ENCODE measurements around the gene EEIG1.
"Not testable (repeated sequence)": the region's sequence is repeated elsewhere in the genome, so short reads cannot be mapped to it uniquely, and the experiment has no call there.

EEIG1 gene

DNA sequence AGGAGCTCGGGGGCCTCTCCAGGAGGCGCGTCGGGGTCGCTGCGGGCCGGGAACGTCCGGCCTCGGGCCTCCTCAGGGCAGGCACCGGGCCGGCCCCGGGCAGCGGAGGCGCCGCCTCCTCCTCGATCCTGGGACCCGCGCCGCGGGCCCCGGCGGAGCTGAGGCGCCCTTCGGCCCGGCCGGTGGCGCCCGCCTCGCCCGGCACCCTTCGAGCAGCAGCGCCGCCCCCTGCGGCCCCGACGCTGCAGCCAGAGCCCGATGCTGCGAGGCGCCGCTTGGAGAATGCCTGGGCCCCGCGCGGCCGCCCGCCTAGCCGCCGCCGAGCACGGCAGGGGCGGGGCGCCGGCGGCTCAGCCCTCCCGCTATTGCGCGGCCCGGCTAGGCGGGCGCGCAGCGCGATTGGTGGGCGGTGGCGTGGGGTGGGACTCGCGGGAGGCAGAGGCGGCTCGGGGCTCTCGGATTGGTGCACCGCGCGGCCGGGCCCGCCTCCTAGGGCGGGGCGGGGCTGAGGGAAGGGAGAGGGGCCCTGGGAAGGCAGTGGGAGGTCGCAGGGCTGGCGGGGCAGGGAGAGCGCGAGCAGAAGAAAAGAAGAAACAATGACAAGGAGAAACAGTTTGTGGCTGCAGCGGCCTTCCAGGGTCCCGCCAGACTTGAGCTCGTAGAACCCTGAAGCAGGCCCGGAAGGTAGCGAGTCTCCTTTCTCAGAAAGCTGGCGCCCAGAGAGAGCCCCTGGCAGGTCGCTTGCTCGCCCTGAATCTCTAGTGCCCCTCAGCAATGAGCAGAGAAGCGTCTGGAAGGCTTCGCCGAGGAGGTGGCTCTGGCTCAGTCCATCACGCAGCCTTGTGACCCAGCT lies at the start of gene EEIG1:
Gene EEIG1 (minus strand): TSS at position 284 of the 853 bp plus-strand sequence. CDS start 852 bp downstream, outside the sequence.
- DNase-seq (ENCODE audit: low read depth in 2 of 2), result peak; percentile 92

DNA sequence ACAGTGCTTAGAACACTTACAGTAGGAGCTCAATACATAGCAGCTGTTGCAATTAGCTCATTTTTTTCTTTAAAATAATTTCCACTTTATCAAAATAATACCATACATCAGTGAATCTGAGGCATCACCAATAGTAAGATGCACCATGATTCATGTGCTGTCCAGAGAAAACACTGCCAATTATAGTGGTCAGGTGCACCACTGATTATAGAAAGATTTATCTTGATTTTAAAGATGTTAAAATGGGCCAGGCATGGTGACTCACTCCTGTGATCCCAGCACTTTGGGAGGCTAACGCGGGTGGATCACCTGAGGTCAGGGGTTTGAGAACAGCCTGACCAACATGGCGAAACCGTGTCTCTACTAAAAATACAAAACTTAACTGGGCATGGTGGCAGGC lies 46.9 kb upstream of the EEIG1 start:
- DNase-seq (ENCODE audit: low read depth in 2 of 2), result no peak

DNA sequence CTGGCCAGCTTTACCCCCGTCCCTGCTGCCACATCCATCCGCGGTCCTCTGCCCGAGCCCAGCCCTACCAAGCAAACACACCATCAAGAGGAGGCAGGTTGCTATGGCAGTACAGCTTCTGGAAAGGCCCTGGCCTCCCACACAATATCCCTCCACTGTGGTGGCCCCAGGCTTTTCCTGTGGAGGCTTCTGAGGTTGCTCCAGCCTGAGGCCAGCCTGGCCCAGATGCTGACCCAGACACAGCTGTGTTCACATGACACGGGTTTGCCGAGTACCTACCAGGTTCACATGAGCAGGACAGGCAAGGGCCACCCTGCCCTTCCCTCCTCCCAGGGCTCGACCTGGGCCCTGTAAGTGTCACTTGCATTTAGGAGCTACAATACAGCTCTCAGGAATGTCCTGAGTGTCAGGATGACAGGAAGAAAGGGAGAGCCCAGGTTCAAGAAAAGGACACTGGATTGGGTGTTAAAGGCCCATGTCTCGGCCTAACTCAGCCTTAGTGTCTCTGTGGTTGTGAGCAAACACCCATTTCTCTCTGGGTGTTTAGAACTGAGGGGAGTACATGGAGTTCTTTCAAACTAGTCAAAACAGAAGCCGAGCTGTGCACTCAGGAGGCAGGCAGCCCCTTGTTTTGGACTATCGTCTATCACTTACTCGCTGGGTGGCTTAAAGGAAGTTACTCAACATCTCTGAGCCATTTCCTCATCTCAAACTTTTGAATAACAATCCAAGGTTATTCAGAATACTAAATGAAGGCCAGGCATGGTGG lies 46.2 kb upstream of the EEIG1 start:
- DNase-seq (ENCODE audit: low read depth in 2 of 2), result no peak

DNA sequence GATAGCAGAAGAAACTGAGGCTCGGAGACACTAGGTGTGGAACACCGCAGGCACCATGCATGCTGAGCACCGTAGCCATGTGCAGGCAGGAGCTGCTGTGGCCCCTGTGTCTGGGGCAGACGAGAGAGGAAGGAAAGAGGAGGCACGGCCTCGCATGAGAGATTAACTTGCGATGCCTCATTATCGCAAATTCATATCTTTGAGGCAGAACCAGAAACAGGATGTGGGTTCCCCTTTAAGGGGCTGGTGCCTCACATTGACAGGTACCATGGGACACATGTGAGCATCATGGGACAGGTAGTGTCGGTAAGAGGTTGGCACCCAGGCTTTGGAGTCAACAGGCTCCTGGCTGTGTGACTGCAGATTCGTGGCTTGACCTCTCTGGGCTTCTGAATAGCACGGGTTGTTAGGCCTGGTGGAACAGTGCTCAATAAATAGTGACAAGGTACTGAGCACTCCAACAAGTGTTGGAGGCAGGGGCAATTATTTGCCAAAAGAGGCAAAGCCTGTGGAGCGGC lies 45.5 kb upstream of the EEIG1 start:
- DNase-seq (ENCODE audit: low read depth in 2 of 2), result peak; percentile 46 to 66

DNA sequence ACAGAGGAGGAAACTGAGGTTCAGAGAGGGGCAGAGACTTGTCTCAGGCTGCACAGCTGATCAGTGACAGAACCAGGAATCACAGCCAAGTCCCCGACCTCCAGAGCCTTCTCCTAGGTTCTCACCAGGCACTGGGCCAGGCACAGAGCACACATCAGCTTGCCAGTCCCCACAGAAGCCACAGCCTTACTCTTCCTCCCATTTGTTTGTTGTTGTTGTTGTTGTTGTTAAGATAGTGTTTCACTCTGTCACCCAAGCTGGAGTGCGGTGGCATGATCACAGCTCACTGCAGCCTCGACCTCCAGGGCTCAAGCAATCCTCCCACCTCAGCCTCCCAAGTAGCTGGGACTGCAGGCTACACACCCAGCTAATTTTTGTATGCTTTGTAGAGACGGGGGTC lies 44.9 kb upstream of the EEIG1 start:
- no peak for DNase-seq (ENCODE audit: low read depth in 2 of 2)

DNA sequence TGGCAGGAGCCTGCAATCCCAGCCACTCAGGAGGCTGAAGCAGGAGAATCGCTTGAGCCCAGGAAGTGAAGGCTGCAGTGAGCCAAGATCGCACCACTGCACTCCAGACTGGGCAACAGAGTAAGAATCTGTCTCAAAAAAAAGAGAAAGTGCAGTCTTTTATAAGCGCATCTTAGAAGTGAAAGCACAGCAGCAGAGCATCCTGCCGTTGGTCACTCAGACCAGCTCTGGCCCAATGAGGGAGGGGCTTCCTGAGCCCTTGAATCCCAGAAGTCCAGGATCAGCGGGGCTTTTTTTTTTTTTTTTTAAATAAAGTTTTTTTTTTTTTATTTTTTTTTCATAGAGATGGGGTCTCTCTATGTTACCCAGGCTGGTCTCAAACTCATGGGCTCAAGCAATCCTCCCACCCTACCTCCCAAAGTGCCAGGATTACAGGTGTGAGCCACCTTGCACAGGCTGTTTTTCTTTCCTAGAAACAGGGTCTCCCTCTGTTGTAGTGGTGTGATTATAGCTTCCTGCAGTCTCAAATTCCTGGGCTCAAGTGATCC lies 44.0 kb upstream of the EEIG1 start:
- DNase-seq (ENCODE audit: low read depth in 2 of 2), result no peak

DNA sequence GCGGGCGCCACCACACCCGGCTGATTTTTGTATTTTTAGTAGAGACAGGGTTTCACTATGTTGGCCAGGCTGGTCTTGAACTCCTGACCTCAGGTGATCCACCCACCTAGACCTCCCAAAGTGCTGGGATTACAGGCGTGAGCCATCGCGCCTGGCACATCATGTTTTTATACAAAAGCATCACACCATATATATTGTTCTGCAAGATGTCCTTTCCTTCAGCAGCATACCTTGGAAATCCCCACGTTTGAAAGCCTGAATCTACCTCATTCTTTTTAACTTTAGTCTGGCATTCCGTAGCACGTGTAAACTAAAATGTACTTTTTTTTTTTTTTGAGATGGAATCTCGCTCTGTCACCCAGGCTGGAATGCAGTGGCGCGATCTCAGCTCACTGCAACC lies 42.9 kb upstream of the EEIG1 start:
- not testable (repeated sequence) for DNase-seq (ENCODE audit: low read depth in 2 of 2)

DNA sequence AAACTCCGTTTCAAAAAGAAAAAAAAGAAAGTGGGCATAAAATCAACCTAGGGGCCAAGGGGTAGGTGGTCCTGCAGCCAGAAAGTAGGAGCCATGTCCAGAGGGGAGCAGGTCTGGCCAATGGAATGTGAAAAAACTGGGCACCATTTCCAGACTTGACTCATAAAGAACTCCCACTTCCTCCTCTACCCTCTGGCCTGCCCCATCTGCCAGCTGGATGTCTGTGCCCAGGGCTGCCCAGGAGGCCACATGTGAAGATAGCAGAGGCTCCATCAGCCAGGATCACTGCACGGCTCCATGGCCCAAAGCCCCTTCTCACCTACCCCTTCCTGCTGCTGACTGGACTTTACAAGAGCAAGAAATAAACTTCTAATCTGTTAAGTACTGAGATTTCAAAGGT lies 42.1 kb upstream of the EEIG1 start:
- DNase-seq (ENCODE audit: low read depth in 2 of 2), result no peak

DNA sequence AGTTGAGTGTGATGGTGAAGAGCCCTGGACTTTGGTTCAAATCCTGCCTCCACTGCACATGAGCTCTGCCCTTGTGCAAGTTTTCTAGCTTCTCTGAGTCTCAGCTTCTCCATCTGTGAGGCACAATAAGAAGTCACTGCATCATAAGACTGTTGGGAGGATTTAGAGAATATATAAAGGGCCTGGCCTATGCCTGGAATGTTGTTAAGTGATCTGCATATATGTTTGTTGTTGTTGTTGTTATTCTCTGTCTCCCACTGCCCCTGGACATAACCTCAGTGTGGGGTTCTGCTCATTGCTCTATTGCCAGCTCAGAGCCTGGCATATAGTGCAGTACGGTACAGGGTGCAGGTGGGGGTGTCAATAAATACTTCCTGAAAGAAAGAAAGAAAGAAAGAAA lies 40.3 kb upstream of the EEIG1 start:
- no peak for DNase-seq (ENCODE audit: low read depth in 2 of 2)

DNA sequence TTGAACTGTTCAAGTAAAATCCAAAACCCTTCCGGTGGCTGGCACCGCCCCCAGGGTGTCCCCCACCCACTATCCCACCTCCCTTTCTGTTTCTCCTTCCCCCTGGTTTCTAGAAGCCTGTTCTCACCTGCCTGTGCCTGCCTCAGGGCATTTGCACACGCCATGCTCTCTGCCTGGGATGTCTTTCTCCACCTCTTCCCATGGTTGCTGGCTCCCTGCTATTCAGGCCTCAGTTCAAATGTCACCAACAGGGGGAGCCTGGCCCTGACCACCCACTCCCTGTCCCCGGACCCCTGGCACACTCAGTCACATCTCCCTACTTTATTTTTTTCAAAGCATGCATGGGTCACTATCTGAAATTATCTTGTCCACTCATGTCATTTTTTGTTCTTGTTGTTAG lies 39.9 kb upstream of the EEIG1 start:
- no peak for DNase-seq (ENCODE audit: low read depth in 2 of 2)

DNA sequence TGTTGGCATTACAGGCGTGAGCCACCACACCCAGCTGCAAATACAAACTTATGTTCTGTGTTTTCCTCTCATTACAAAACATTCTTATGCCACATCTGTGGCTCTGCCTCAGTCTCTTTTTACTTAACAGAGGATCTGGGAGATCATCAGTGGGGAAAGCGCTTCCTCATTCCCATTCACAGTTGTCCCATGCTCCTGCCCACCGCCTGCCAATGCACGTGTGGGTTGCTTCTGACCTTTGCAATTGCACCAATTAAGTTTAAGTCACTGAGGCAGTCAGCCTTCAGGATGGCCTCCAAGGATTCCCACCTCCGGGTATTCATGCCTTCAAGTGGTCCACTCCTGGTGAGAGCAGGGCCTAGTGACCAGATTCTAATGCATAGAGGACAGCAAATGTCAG lies 34.9 kb upstream of the EEIG1 start:
- DNase-seq (ENCODE audit: low read depth in 2 of 2), result no peak

DNA sequence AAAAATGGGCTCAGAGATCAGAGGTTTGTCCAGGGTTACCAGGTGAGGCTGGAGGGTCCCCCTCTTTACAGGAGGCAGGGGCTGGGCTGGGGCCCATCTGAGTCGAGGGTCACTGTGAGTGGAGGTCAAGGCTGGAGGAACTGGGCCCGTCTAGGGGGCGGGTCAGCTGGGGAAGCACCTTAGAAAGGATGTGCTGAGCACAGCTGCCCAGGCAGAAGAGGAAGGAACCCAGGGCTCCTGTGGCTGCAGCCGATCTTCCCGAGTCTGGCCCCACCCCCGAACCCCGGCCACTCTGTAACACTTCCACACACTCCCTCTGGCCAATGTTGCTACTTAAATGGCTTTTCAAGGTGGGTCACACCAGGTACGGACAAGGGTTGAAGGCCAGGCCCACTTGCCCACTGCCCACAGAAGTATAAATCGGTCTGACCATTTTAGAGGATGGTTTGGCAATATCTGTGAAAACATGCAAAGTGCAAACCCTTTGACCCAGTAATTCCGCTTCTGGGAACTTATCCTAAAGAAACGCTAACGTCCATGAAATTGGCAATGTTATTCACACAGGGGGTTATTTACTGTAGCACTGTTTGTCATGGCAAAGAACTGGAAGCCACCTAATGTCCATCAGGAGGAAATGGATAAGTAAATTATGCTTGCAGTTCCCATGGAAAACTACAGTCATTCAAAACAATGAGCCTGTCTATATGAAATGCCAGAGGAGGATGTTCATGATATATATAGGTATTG lies 30.5 kb upstream of the EEIG1 start:
- no peak for DNase-seq (ENCODE audit: low read depth in 2 of 2)

DNA sequence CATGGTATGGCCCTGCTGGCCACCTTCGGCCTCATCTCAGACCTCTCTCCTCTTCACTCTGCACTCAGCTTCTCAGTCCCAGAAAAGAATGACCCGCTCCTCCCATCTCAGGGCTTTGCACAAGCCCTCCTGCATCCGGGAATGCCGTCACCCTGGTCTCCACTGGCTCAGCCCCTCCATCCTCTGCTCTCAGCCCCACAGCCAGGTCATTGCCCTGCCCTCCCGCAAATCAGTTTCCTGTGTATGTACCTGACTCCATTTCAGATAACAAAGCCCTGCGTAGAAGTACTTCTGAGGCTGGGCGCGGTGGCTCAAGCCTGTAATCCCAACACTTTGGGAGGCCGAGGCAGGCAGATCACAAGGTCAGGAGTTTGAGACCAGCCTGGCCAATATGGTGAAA lies 28.9 kb upstream of the EEIG1 start:
- DNase-seq (ENCODE audit: low read depth in 2 of 2), result no peak

DNA sequence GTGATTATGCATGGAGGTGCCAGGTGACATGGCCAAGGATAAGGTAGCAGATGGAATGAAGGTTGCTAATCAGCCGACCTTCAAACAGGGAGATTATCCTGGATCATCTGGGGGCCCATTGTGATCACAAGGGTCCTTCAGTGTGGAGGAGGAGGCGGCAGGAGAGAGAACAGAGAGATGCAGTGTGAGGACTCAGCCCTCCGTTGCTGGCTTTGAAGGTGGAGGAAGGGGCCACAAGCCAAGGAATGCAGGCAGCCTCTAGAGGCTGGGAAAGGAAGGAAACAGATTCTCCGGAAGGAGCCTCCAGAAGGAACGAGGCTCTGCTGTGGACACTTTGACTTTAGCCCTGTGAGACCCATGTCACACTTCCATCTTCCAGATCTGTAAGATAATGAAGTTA lies 27.4 kb upstream of the EEIG1 start:
- DNase-seq (ENCODE audit: low read depth in 2 of 2), result no peak

DNA sequence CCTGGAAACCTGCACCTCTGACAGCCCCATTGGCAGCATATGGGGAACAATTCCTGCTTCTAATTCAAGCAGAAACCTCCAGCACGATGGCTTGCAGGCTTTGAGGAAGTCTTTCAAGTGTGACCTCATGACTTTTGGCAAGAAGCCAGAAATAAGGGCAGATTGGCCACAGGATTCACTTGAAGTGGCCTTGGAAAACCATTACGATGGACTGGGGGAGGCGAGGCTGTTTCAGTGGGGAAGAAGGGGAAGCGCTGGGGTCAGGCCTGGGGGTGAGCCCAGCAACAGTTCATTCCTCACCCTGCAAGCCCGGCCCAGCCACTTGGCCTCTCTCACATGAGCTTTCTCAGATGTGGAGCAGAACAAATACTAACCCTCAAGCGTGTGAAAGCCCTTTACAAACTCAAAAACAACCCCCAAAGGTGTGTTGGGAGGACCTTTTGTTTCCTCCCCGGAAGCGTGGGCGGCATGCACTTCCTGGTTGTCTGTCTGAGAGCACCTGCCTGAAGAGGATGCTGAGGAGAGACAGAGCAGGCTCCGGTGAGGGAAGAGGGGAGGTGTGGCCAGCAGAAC lies 26.9 kb upstream of the EEIG1 start:
- peak; percentile 69 to 84 for DNase-seq (ENCODE audit: low read depth in 2 of 2)

DNA sequence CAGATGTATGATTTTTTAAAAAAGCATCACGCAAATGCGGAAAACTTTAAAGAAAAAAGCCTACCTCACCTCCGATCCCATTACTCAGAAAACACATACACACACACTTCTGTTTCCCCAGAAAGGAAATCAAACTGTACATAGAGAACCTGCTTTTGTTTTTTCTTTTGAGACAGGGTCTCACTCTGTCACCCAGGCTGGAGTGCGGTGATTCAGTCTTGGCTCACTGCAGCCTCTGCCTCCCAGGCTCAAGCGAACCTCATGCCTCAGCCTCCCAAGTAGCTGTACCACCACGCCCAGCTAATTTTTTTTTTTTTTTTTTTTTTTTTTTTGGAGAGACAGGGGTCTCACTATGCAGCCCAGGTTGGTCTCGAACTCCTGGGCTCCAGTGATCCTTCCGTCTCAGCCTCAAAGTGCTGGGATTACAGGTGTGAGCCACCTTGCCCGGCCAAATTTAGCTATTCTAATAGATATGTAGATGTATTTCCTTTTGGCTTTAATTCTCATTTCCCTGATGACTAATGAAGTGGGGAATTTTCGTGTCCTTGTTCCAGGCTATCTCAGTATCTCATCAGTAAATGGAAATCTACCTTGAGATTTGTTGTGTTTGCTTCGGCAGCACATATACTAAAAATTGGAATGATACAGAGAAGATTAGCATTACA lies 25.7 kb upstream of the EEIG1 start:
- no peak for DNase-seq (ENCODE audit: low read depth in 2 of 2)

DNA sequence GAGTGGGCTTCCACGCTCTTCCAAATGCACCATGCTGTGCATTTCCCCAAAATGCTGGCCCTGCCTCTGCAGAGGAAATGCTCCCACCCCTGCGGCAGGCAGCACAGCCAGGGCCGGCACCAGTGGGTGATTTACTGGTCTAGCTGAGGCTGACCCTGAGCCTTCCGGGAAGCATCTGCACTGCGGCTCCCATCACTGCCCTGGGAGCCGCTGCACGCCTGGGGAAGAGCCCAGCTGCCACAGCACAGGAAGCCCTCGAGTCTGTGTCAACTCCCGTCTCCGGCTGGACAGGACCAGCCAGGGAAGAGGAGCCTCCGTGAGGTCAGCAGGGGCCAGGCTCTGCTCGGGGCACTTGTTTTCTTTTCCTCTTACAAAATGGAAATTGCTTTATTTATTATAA lies 25.1 kb upstream of the EEIG1 start:
- no peak for DNase-seq (ENCODE audit: low read depth in 2 of 2)

DNA sequence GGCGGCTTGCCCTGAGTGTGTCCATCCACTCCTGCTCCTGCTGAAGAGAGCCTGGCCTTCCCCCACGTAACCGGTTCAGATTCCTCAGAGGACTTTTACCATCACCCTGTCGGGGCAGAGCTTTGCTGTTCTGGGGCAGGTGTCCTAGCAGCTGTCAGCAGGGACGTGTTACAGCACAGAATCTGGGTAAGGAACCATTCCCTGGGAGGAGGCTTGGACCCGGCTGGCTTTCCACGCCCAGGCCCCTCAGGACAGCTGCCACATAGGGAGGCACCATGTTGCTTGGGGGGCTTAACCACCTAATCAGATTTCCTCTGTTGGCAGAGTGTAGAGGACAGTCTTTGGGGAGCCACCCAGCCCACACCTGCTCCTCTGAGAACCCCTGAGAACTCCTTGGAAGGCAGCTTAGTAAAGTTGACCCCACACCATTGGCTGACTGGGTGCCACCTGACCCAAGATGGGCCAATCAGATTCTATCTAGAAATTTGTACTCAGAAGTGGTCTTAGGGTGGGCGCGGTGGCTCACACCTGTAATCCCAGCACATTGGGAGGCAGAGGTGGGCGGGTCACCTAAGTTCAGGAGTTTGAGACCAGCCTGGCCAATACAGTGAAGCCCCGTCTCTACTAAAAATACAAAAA lies 23.3 kb upstream of the EEIG1 start:
- DNase-seq (ENCODE audit: low read depth in 2 of 2), result no peak

DNA sequence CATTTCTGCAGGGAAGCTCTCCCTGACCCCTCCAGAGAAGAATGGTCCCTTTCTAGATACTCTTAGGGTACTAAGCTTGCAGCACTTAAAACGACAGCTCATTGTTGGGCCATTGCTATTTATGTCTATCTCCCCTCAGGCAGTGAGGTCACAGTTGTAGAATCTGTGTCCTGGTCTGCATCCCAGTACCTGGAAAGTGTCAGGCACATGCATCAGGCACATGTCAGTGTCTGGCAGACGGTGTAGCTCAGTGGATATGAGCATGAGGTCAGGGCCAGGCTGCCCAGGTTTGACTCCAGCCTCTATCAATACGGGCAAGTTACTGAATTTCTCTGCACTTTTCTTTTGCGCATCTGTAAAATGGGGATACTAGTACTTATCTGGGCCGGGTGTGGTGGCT lies 22.2 kb upstream of the EEIG1 start:
- DNase-seq (ENCODE audit: low read depth in 2 of 2), result no peak

DNA sequence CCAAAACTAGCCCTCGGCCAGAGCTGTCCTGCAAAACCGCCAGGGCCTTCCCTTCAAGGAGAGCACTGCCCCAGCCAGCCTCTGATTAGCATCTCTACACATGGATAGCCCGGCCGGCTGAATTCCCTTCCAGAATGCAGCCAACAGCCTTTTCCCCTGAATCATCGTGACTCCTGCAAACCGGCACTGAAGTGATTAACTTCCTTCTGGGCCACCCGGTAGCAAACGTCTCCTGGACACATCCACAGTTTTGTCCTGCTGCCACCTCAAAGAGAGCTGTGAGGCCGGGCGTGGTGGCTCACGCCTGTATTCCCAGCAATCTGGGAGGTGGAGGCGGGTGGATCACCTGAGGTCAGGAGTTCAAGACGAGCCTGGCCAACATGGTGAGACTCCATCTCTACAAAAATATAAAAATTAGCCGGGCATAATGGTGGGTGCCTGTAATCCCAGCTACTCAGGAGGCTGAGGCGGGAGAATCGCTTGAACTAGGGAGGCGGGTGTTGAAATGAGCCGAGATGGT lies 21.1 kb upstream of the EEIG1 start:
- no peak for DNase-seq (ENCODE audit: low read depth in 2 of 2)

Measured in activated CD8-positive, alpha-beta memory T cell treated with anti-CD3 and anti-CD28 coated beads for 4 hours (primary cell).